Neural progenitor cell (in vitro differentiated cells): Measurements from ENCODE around the gene PLA2G2F. TPM values are rescaled to one million over a fixed set of nuclear protein-coding genes. Genes with fewer than 3 reads are reported as not detected.

Experiments used
- DNase-seq: peaks from one replicate; pipeline ENCODE4 v3.0.0-alpha.2; 2016; ENCODE audit warnings: low spot score
- H2AFZ ChIP-seq: fragments of 200-600 bp; sonication (generic); replicated peaks from 2 replicates; pipeline ENCODE4 v1.6.1; 2016; ENCODE audit warnings: antibody characterized with exemption
- H3F3A ChIP-seq: fragments of 200-600 bp; sonication (generic); 2 replicates; pipeline ENCODE4 v1.6.1; 2016; ENCODE audit warnings: antibody characterized with exemption, low read depth
- H3K27ac ChIP-seq: fragments of 200-600 bp; sonication (generic); 2 replicates; pipeline ENCODE4 v1.5.1; 2016; ENCODE audit warnings: mild to moderate bottlenecking
- H3K27me3 ChIP-seq: fragments of 200-600 bp; sonication (generic); 2 replicates; pipeline ENCODE4 v1.6.1; 2016; ENCODE audit warnings: mild to moderate bottlenecking, moderate library complexity
- H3K36me3 ChIP-seq: fragments of 200-600 bp; sonication (generic); 2 replicates; pipeline ENCODE4 v1.5.1; 2016
- H3K4me1 ChIP-seq: fragments of 200-600 bp; sonication (generic); 2 replicates; pipeline ENCODE4 v1.6.1; 2016; ENCODE audit warnings: mixed run types
- H3K4me2 ChIP-seq: fragments of 200-600 bp; sonication (generic); 2 replicates; pipeline ENCODE4 v1.6.1; 2016
- H3K4me3 ChIP-seq: fragments of 200-600 bp; sonication (generic); 2 replicates; pipeline ENCODE4 v1.5.1; 2016
- H3K79me2 ChIP-seq: fragments of 200-600 bp; sonication (generic); 2 replicates; pipeline ENCODE4 v1.6.1; 2016; ENCODE audit warnings: low read depth
- H3K9ac ChIP-seq: fragments of 200-600 bp; sonication (generic); 2 replicates; pipeline ENCODE4 v1.6.1; 2016
- H3K9me3 ChIP-seq: fragments of 200-600 bp; sonication (generic); 2 replicates; pipeline ENCODE4 v1.5.1; 2016; ENCODE audit warnings: low read depth
- H4K20me1 ChIP-seq: fragments of 200-600 bp; sonication (generic); 2 replicates; pipeline ENCODE4 v1.6.1; 2016; ENCODE audit warnings: low read depth
- H3K27ac Mint-ChIP-seq: 3 replicates; pipeline ENCODE4 v1.8.0; 2021; ENCODE audit warnings: mixed read lengths
- H3K27me3 Mint-ChIP-seq: 2 replicates; pipeline ENCODE4 v1.8.0; 2022; ENCODE audit warnings: low read depth, mild to moderate bottlenecking, inconsistent platforms, moderate library complexity, mixed read lengths; ENCODE audit not compliant: insufficient read depth
- H3K36me3 Mint-ChIP-seq: 3 replicates; pipeline ENCODE4 v1.8.0; 2021; ENCODE audit warnings: mixed read lengths
- H3K4me1 Mint-ChIP-seq: 3 replicates; pipeline ENCODE4 v1.8.0; 2021; ENCODE audit warnings: mixed read lengths
- H3K4me3 Mint-ChIP-seq: 3 replicates; pipeline ENCODE4 v1.8.0; 2021; ENCODE audit warnings: mild to moderate bottlenecking, moderate library complexity, mixed read lengths
- H3K9me3 Mint-ChIP-seq: 3 replicates; pipeline ENCODE4 v1.8.0; 2020; ENCODE audit warnings: mixed read lengths
- EZH2 ChIP-seq: fragments of 200-600 bp; sonication (generic); IDR thresholded peaks from 2 replicates; pipeline ENCODE4 v1.6.1; 2017; ENCODE audit warnings: antibody characterized with exemption, mild to moderate bottlenecking, moderate library complexity
- EZH2phosphoT487 ChIP-seq: fragments of 200-600 bp; sonication (generic); IDR thresholded peaks from 2 replicates; pipeline ENCODE4 v1.6.1; 2017; ENCODE audit warnings: antibody characterized with exemption
- total RNA-seq: library from RNA; depleted of rRNA; stranded (reverse); fragments of >200 nt; gene quantifications from 2 replicates; pipeline ENCODE4 v1.2.3, GENCODE V29; 2015; ENCODE audit warnings: low replicate concordance
- TF ChIP-seq, protein P1 (sequence below): fragments of 200-600 bp; sonication (generic); IDR thresholded peaks from 2 replicates; pipeline ENCODE4 v1.5.1; 2017; ENCODE audit warnings: antibody characterized with exemption, mild to moderate bottlenecking

PLA2G2F gene
- total RNA-seq, 1 donor from 2014 or later = not detected

DNA sequence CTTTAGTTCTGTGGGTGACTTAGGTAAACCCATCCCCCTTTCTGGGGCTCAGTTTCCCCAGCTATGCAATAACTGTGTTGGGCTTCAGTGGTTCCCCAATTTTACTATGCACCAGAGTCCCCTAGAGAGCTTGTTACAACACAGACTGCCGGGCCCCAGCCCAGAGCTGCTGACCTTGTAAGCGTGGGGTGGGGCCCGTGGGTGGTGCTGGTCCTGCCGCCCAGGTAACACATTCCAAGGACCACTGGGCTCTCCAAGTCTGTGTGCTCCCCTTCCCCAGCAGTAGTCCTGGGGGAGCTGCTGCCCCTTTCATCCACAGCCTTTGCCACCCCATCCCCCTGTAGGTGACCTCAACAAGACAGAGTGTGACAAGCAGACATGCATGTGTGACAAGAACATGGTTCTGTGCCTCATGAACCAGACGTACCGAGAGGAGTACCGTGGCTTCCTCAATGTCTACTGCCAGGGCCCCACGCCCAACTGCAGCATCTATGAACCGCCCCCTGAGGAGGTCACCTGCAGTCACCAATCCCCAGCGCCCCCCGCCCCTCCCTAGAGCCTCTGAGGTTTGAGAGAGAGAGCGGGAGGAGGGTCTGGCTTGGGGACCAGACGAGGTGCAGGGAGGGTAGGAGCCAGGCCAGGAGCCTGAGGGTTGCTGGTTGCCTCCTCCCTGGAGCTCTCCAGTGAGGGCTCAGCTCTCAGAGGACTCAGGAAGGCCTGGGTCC lies 8.9 kb downstream of the PLA2G2F start:
- Histone ChIP-seq H3F3A (no peaks in the 10 kb centered on the region), H3K9ac (no peak overlapping the region), H3K4me1 (peaks cover 7% of the 10 kb centered on the region), H3K4me3 (no peak overlapping the region), H2AFZ (no peak overlapping the region), H3K4me2 (no peak overlapping the region), H3K79me2 (no peaks in the 10 kb centered on the region), H3K27ac (no peak overlapping the region), H4K20me1 (no peaks in the 10 kb centered on the region), H3K9me3 (no peaks in the 10 kb centered on the region), H3K36me3 (no peaks in the 10 kb centered on the region), H3K27me3 (no peaks in the 10 kb centered on the region)
- no peaks in the 10 kb centered on the region for H3K9me3 Mint-ChIP-seq
- no peak for DNase-seq
- TF ChIP-seq EZH2 (no peak), EZH2phosphoT487 (no peak)
- TF ChIP-seq, protein P1, sequence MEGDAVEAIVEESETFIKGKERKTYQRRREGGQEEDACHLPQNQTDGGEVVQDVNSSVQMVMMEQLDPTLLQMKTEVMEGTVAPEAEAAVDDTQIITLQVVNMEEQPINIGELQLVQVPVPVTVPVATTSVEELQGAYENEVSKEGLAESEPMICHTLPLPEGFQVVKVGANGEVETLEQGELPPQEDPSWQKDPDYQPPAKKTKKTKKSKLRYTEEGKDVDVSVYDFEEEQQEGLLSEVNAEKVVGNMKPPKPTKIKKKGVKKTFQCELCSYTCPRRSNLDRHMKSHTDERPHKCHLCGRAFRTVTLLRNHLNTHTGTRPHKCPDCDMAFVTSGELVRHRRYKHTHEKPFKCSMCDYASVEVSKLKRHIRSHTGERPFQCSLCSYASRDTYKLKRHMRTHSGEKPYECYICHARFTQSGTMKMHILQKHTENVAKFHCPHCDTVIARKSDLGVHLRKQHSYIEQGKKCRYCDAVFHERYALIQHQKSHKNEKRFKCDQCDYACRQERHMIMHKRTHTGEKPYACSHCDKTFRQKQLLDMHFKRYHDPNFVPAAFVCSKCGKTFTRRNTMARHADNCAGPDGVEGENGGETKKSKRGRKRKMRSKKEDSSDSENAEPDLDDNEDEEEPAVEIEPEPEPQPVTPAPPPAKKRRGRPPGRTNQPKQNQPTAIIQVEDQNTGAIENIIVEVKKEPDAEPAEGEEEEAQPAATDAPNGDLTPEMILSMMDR = no peak
- peaks cover 5% of the 10 kb centered on the region for H3K27me3 Mint-ChIP-seq
- H3K4me3 Mint-ChIP-seq = no peak overlapping the region
- no peaks in the 10 kb centered on the region for H3K36me3 Mint-ChIP-seq
- peaks cover 9% of the 10 kb centered on the region for H3K4me1 Mint-ChIP-seq
- H3K27ac Mint-ChIP-seq = no peak overlapping the region

DNA sequence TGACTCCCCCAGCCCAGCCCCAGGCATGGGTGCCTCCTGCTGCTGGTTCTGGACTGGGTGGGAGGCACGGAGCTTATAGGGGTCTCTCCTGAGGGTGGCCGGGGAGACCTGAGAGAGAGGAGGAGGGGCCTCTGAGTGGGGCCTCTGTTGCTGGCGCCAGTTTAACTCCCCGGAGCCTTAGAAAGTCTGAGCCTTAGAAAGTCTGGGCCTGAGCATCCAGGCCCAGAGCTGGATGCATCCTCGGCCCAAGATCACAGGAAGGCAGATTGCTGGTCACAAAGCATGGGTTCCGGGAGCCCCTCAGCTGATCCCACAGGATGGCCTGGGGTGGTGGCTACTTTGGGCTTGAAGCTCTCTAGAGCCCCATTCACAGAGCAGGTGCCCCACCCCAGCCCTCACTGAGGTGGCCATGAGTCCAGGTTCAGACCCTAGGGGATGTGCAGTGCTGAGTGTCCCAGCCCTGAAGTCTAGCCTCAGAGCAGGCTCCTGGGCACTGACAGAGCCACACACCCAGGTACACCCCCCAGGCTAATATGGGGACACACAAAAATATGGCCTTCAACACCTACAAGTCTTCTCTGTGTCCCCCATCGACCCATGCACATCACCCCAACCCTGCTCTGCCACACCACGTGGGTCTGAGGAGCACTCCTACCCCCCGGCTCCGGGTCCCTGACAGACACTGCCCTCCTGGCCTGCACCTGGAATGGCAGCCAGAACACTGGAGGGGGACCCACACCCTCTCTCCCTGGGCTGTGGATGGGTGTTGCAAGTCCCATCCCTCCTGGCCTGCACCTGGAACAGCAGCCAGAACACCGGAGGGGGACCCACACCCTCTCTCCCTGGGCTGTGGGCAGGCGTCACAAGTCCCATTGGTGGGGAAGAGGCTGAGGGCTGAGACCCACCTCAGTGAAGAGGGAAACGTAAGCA lies 9.7 kb downstream of the PLA2G2F start:
- no peaks in the 10 kb centered on the region for H3K36me3 Mint-ChIP-seq
- H3F3A ChIP-seq = no peaks in the 10 kb centered on the region
- no peak for DNase-seq
- peaks cover 7% of the 10 kb centered on the region for H3K4me1 ChIP-seq
- H3K36me3 ChIP-seq = no peaks in the 10 kb centered on the region
- H3K27me3 ChIP-seq = no peaks in the 10 kb centered on the region
- no peaks in the 10 kb centered on the region for H4K20me1 ChIP-seq
- H3K4me3 Mint-ChIP-seq = no peak overlapping the region
- TF ChIP-seq EZH2 = no peak
- TF ChIP-seq EZH2phosphoT487 = no peak
- TF ChIP-seq, protein P1 = no peak
- no peaks in the 10 kb centered on the region for H3K79me2 ChIP-seq
- peaks cover 9% of the 10 kb centered on the region for H3K4me1 Mint-ChIP-seq
- peaks cover 5% of the 10 kb centered on the region for H3K27me3 Mint-ChIP-seq
- H3K4me3 ChIP-seq = no peak overlapping the region
- H3K9me3 ChIP-seq = no peaks in the 10 kb centered on the region
- H3K9ac ChIP-seq = no peak overlapping the region
- H3K27ac ChIP-seq = no peak overlapping the region
- H3K27ac Mint-ChIP-seq = no peak overlapping the region
- no peaks in the 10 kb centered on the region for H3K9me3 Mint-ChIP-seq
- no peak overlapping the region for H3K4me2 ChIP-seq
- H2AFZ ChIP-seq = no peak overlapping the region

DNA sequence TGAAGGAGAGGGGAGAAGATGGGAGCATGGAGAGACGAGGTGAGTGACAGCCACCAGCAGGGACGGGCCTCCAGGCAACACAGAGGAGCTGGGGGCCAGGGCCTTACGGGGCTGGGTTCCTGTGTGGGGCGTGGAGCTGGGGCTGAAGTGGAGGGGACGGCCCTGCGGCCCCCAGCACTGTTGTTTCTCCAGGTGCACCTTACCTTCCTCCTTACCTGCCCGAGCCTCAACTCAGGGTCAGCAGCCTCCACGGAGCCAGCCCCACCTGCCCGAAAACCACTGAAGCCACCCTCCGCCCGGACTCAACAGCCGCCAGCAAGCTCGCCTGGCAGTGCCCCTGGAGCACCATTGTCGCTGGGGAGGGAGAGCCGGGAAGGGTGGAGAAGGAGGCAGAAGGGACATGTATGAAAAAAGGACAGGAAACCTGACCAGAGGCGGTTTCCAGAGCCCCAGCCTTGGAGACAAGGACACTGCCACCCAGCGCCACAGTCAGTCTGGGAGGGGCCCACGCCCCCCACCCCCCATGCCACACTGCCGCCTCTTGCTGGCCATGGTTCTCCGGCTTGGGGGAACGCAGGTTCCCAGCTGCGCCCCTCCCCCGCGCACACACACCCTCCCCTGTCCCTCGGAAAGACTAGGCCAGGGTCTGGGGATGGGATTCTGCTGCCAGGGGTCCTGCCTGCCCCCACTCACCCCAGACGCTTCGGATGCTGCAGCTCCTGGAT lies 10.6 kb downstream of the PLA2G2F start:
- no peak for DNase-seq
- H3K36me3 Mint-ChIP-seq = no peaks in the 10 kb centered on the region
- H3K27me3 Mint-ChIP-seq = peaks cover 5% of the 10 kb centered on the region
- Histone ChIP-seq H2AFZ (no peak overlapping the region), H3K4me3 (no peak overlapping the region), H3F3A (no peaks in the 10 kb centered on the region), H3K27me3 (no peaks in the 10 kb centered on the region), H3K9me3 (no peaks in the 10 kb centered on the region), H3K4me2 (no peak overlapping the region), H3K9ac (no peak overlapping the region), H3K27ac (no peak overlapping the region), H4K20me1 (no peaks in the 10 kb centered on the region), H3K79me2 (no peaks in the 10 kb centered on the region), H3K36me3 (no peaks in the 10 kb centered on the region), H3K4me1 (peaks cover 7% of the 10 kb centered on the region)
- no peak overlapping the region for H3K27ac Mint-ChIP-seq
- H3K4me3 Mint-ChIP-seq = no peak overlapping the region
- no peak for TF ChIP-seq EZH2
- TF ChIP-seq EZH2phosphoT487 = no peak
- TF ChIP-seq, protein P1 = no peak
- H3K4me1 Mint-ChIP-seq = peaks cover 9% of the 10 kb centered on the region
- no peaks in the 10 kb centered on the region for H3K9me3 Mint-ChIP-seq
